Panc1 (cell line): ENCODE measurements around the gene SRGAP2B. TPM values are rescaled to one million over a fixed set of nuclear protein-coding genes. Genes with fewer than 3 reads are reported as not detected.
A peak's percentile ranks its signal among the peaks of the same experiment; 100 is the strongest.
"Not testable (repeated sequence)": the region's sequence is repeated elsewhere in the genome, so short reads cannot be mapped to it uniquely, and the experiment has no call there.

ENCODE experiments used
- ATAC-seq: fragments of 200-7000 bp; cut with Tn5 transposase; 2 replicates; pipeline ENCODE4 v1.9.1; 2020; ENCODE audit warnings: mild to moderate bottlenecking, moderate library complexity
- BruUV-seq: library from RNA; stranded (reverse); fragments of 400-500 nt; replicated peaks from 2 replicates; lab custom pipeline; 2021; lab: Mats Ljungman, UMichigan
- CTCF ChIA-PET: fragments of 300-600 bp; sonication (Branson Sonifier 250); formaldehyde crosslinking; loops from one replicate; lab custom pipeline; 2022; ENCODE audit warnings: antibody characterized with exemption; lab: Charles Lee
- POLR2A ChIA-PET: fragments of 300-600 bp; sonication (Branson Sonifier 250); formaldehyde crosslinking; loops from one replicate; lab custom pipeline; 2022; ENCODE audit warnings: antibody characterized with exemption; lab: Charles Lee
- DNase-seq: peaks from one replicate; pipeline ENCODE4 v3.0.0-alpha.2; 2010; ENCODE audit warnings: low read depth, low spot score
- H3K27ac ChIP-seq: 2 replicates; pipeline ENCODE4 v1.5.1; 2011; ENCODE audit warnings: mild to moderate bottlenecking, low read length, inconsistent platforms
- H3K27me3 ChIP-seq: fragments of 200-500 bp; sonication (Bioruptor generic); 2 replicates; pipeline ENCODE4 v1.6.0; 2014; ENCODE audit warnings: low read length, inconsistent platforms; ENCODE audit not compliant: control insufficient read depth, insufficient read depth
- H3K36me3 ChIP-seq: fragments of 200-500 bp; sonication (Bioruptor generic); 2 replicates; pipeline ENCODE4 v1.5.1; 2014; ENCODE audit warnings: inconsistent platforms, mild to moderate bottlenecking, low read length, moderate library complexity; ENCODE audit not compliant: control insufficient read depth, insufficient read depth
- H3K4me1 ChIP-seq: 2 replicates; pipeline ENCODE4 v1.5.1; 2011; ENCODE audit warnings: inconsistent platforms, mild to moderate bottlenecking, low read length, moderate library complexity; ENCODE audit not compliant: control insufficient read depth, insufficient read depth
- H3K4me3 ChIP-seq, 2 experiments: 2 replicates each; pipeline ENCODE4 v1.5.1; 2011 to 2012; ENCODE audit warnings: low read depth in 2 of 2, low read length in 2 of 2, mild to moderate bottlenecking in 2 of 2, inconsistent platforms in 1 of 2, moderate library complexity in 1 of 2
- H3K9me3 ChIP-seq: fragments of 200-500 bp; sonication (Bioruptor generic); 2 replicates; pipeline ENCODE4 v1.5.1; 2014; ENCODE audit warnings: low read depth, mild to moderate bottlenecking, inconsistent platforms, low read length, moderate library complexity; ENCODE audit not compliant: control insufficient read depth, insufficient read depth
- TCF7L2 ChIP-seq: IDR thresholded peaks from 2 replicates; pipeline ENCODE4 v1.6.1; 2011; ENCODE audit warnings: mild to moderate bottlenecking, low read depth, low read length, inconsistent platforms
- in situ Hi-C: cut with HindIII; loops from 2 replicates; pipeline ENCODE4 v1.10.0; 2016; ENCODE audit warnings: low sequenced_read_pairs, low pct_unique_long_range_greater_than_20kb
- intact Hi-C: fragments of 100-400 bp; cut with micrococcal nuclease; formaldehyde crosslinking; loops from one replicate; pipeline ENCODE4 v1.10.0; 2022; ENCODE audit not compliant: unreplicated experiment
- total RNA-seq: library from RNA; stranded (reverse); gene quantifications from one replicate; pipeline ENCODE4 v1.2.1, GENCODE V29; 2021; ENCODE audit not compliant: unreplicated experiment

Gene SRGAP2B
- total RNA-seq, 1 experiment from 2014 or later: 42.4 TPM

DNA sequence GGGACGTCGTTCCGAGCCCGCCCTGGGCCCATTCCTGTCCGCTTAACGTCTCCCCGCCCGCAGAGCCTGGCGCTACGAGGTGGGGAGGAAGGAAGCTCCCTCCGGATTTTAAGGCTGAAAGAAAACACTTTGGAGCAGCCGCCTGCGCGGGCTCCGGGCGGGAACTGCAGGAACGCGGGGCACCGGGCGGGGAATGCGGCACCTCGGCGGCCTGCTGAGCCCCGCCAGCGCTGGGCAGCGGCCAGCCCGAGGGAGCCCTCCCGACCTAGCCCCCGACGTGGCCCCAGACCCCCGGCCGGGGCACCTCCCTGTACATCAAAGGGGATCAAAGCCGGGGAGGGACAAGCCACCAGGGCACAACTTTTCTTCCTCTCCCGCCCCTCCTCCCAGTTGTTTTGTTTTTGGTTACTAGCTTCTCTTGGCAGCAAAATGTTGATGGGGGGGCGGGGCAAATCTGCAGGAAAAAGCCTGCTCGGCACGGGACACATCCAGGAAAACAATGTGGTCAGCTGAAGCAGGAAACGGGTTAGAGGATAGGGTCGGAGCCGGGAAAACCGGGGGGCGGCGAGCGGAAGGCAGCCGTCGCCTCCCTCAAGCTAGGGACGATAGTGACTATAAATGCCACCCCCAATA lies 1.5 kb downstream of the SRGAP2B start:
- H3K27me3 ChIP-seq, in situ Hi-C loops, H3K36me3 ChIP-seq, ATAC-seq, DNase-seq, BruUV-seq, H3K4me1 ChIP-seq, CTCF ChIA-PET, intact Hi-C loops, POLR2A ChIA-PET, H3K9me3 ChIP-seq, H3K27ac ChIP-seq: not testable (repeated sequence)
- TF ChIP-seq TCF7L2: peak; percentile 17; the same call in 1 of the 2 replicates
- H3K4me3 ChIP-seq: peak overlapping the region; percentile 31 to 37

DNA sequence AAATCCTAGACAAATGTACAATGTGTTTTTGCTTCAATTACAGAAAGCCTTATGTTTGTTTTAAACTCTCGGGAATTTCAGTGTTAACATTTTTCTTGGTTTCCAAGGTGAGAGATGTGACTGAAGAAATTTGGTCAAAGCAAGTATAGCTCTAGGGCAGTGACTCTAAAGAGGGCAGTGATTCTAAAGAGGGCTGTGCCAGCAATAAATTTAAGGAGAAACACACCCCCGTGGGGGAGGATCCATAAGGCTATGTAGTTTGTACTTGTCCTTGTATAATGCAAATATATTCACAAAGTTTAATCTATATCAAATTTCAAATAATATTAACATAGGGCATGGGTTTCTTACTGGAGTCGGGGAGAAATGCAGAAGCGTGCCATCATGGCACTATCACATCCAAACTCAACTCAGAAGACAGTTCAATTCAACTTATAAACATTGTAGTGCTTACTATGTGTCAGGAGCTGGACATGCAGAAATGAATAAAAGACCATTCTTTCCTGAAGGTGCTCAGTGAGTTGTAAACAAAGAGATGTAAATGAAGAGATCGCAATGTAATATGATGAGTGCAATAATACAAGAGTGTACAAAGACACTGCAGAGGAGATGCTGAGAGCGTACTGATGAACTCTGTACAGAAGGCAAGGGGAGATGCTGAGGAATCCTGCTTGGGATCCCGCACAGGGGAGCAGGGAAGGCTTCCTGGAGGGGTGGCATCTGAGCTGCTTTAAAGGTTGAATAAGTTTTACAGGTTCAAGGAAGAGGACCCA lies 12.5 kb downstream of the SRGAP2B start:
- ATAC-seq, CTCF ChIA-PET: not testable (repeated sequence)

DNA sequence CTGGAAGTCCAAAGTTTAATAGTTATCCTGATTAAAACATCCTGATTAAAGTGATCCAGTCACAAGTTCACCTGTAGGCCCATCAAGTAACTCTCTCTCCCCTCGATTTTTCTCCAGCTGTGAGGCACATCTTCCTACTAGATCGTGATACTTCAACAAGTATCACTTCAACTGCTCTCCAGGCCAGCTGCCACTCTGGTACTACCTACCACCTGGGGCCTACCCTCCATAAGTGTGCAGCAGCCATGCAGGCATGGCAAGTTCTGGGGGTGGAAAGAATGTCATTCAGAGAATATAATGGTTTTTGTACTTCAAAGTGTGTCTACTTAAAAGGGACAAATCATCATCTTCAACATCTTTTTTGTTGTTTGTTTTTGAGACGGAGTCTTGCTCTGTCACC lies 14.9 kb downstream of the SRGAP2B start:
- DNase-seq, BruUV-seq, H3K4me3 ChIP-seq, H3K27ac ChIP-seq, H3K9me3 ChIP-seq, ATAC-seq, in situ Hi-C loops, CTCF ChIA-PET, H3K4me1 ChIP-seq, POLR2A ChIA-PET, H3K36me3 ChIP-seq, intact Hi-C loops, H3K27me3 ChIP-seq: not testable (repeated sequence)

More for the DNA sequence above, 12.5 kb downstream of the SRGAP2B start:
- H3K27me3 ChIP-seq, intact Hi-C loops, H3K27ac ChIP-seq, H3K4me3 ChIP-seq, H3K9me3 ChIP-seq, H3K4me1 ChIP-seq, DNase-seq, H3K36me3 ChIP-seq, POLR2A ChIA-PET, in situ Hi-C loops, BruUV-seq: not testable (repeated sequence)

DNA sequence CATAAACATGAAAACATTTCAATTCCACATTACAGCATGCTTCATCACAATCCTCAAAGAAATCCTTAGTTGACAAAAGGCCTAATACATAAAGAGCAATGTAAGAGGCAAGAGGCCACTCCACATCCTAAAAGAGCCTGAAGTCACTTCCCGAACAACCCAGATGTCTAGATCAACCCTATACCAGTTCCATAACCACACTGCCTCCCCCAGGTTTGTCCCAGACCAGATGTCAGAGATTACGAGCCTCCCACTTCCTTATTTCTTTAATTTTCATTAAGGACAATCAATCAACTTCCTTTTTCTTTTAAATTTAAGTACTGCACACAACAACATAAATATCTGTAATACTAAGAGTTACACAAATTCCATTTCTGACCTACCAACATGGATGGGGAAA lies 15.4 kb downstream of the SRGAP2B start:
- H3K4me3 ChIP-seq, H3K36me3 ChIP-seq, ATAC-seq, BruUV-seq, POLR2A ChIA-PET, H3K9me3 ChIP-seq, CTCF ChIA-PET, intact Hi-C loops, H3K27ac ChIP-seq, H3K4me1 ChIP-seq, H3K27me3 ChIP-seq, DNase-seq, in situ Hi-C loops: not testable (repeated sequence)

DNA sequence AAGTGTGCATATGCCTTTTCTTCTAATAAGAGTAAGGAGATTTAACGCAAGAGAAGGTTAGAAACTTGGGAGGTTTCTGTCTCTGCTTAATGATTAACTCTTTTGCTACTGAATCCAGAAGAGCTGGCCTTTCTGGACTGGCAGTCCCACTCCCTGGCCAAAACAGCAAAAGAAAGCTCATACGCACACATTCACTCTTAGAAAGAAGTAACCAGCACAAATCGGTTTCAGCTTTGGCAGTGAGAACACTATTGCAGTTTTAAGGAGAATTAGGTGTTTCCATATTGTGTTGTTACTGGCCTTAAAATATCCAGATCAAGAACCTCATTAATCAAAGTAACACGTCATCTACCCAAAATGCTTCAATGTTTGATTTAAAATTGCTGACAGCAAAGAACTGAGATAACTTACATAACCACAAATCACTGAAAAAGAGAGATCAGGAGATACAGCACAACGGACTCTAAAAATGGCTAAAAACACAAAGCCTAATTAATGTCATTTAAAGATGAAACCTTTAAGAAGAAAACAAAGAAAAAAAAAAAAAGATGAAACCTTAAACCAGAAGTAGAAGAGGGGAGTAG lies 16.2 kb downstream of the SRGAP2B start:
- POLR2A ChIA-PET, H3K36me3 ChIP-seq, H3K27ac ChIP-seq, ATAC-seq, H3K9me3 ChIP-seq, DNase-seq, H3K4me3 ChIP-seq, in situ Hi-C loops, H3K27me3 ChIP-seq, BruUV-seq, CTCF ChIA-PET, intact Hi-C loops, H3K4me1 ChIP-seq: not testable (repeated sequence)

DNA sequence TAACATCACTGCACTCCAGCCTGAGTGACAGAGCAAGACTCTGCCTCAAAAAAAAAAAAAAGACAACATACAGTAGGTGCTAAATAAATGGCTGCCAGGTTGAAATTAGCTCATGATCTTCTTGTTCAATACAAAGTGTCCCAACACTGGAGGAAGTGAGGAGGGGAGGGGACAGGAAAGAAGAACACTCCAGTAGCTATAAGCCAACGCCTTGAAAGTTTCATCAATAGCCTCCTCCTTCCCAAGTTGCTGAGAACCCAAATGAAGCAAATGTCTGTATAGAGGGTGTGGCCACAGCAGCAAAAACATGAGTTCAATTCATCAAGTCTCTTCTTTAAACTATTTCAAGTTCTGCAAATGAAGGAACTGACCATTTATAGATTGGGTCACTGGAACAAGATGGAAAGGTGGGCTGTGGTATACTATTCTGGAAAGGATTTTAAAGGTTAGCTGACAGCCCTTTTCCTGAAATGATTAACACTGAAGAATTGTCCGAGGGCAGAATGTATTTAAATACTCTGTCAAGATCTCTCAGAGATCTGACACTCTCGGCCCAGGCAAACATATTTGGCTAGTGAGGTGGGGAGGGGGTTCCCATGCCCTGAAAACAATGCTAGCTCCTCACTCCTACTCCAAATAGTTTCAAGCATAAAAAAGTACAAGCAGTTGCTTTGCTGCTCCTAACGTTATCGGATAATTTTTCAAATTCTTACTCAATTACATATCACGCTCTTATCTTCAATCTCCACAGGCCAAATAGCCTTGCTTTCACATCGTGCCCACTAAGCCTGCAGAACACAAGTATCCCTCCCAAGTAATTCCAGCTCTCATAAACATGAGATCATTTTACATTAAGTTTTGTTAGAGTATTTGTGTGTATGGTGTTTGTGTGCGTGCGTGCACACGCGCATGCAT lies 17.0 kb downstream of the SRGAP2B start:
- in situ Hi-C loops, H3K27me3 ChIP-seq, H3K4me3 ChIP-seq, CTCF ChIA-PET, POLR2A ChIA-PET, DNase-seq, intact Hi-C loops, H3K36me3 ChIP-seq, BruUV-seq, H3K4me1 ChIP-seq, H3K27ac ChIP-seq, ATAC-seq, H3K9me3 ChIP-seq: not testable (repeated sequence)
